ENCODE data around the gene ARHGEF7.

The ARHGEF7 gene

GRCh38 chr13:111156421-111156820 is 41.3 kb downstream of the ARHGEF7 start:
- no peak for TF ChIP-seq CTCF (IDR thresholded peaks at IDR 0.05; ENCODE audit: low read depth, low read length, missing control alignments)
- no peak overlapping the region for H3K4me3 ChIP-seq (replicated peaks; ENCODE audit: low read depth, low read length)
- no peak for DNase-seq (ENCODE audit: extremely low read depth, low read depth)

- no peak overlapping the region for H3K4me3 ChIP-seq (replicated peaks; ENCODE audit: low read depth, low read length)
- TF ChIP-seq CTCF (IDR thresholded peaks at IDR 0.05; ENCODE audit: low read depth, low read length, missing control alignments), result no peak
- DNase-seq (ENCODE audit: extremely low read depth, low read depth), result no peak
These were observed 43.2 kb downstream of the ARHGEF7 start for GRCh38 chr13:111158136-111158805.

GRCh38 chr13:111159362-111160320 is 44.5 kb downstream of the ARHGEF7 start:
- no peak for TF ChIP-seq CTCF (IDR thresholded peaks at IDR 0.05; ENCODE audit: low read depth, low read length, missing control alignments)
- DNase-seq (ENCODE audit: extremely low read depth, low read depth), result no peak
- H3K4me3 ChIP-seq (replicated peaks; ENCODE audit: low read depth, low read length), result no peak overlapping the region

- TF ChIP-seq CTCF (IDR thresholded peaks at IDR 0.05; ENCODE audit: low read depth, low read length, missing control alignments), result no peak
- DNase-seq (ENCODE audit: extremely low read depth, low read depth), result no peak
- no peak overlapping the region for H3K4me3 ChIP-seq (replicated peaks; ENCODE audit: low read depth, low read length)
These were observed 45.5 kb downstream of the ARHGEF7 start for GRCh38 chr13:111160648-111161047.

GRCh38 chr13:111161601-111162600 is 46.8 kb downstream of the ARHGEF7 start:
- no peak overlapping the region for H3K4me3 ChIP-seq (replicated peaks; ENCODE audit: low read depth, low read length)
- DNase-seq (ENCODE audit: extremely low read depth, low read depth), result no peak
- TF ChIP-seq CTCF (IDR thresholded peaks at IDR 0.05; ENCODE audit: low read depth, low read length, missing control alignments), result no peak

Data from HFF-Myc (cell line).